Activated naive CD4-positive, alpha-beta T cell treated with anti-CD3 and anti-CD28 coated beads, Interleukin-2, amount 50 U/mL, for 72 hours (primary cell): Measurements from ENCODE around the gene CUTC. TPM values are rescaled to one million over a fixed set of nuclear protein-coding genes. Genes with fewer than 3 reads are reported as not detected.

Experiments
- ATAC-seq, 2 donors: fragments of 150-1000 bp; cut with Tn5 transposase; 2 replicates each; pipeline ENCODE4 v1.10.0; 2021; ENCODE audit warnings: mild to moderate bottlenecking in 2 of 2, moderate library complexity in 2 of 2
- DNase-seq, 2 donors: peaks; one replicate each; pipeline ENCODE4 v3.0.0; 2021 to 2022; ENCODE audit warnings: low spot score in 2 of 2
- H3K27ac Mint-ChIP-seq, 2 donors: one replicate each; pipeline ENCODE4 v1.8.0; 2022; ENCODE audit warnings: mild to moderate bottlenecking in 2 of 2, mixed read lengths in 2 of 2
- H3K36me3 Mint-ChIP-seq, 2 donors: one replicate each; pipeline ENCODE4 v1.8.0; 2022; ENCODE audit warnings: mixed read lengths in 2 of 2
- H3K9me3 Mint-ChIP-seq, 2 donors: one replicate each; pipeline ENCODE4 v1.8.0; 2022; ENCODE audit warnings: mixed read lengths in 2 of 2
- total RNA-seq, 2 donors: library from RNA; stranded (reverse); gene quantifications; one replicate each; pipeline ENCODE4 v1.2.3, GENCODE V29; 2022

CUTC gene, protein sequence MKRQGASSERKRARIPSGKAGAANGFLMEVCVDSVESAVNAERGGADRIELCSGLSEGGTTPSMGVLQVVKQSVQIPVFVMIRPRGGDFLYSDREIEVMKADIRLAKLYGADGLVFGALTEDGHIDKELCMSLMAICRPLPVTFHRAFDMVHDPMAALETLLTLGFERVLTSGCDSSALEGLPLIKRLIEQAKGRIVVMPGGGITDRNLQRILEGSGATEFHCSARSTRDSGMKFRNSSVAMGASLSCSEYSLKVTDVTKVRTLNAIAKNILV
- total RNA-seq = 10 to 100 TPM; 25.7 to 33.5 TPM

DNA sequence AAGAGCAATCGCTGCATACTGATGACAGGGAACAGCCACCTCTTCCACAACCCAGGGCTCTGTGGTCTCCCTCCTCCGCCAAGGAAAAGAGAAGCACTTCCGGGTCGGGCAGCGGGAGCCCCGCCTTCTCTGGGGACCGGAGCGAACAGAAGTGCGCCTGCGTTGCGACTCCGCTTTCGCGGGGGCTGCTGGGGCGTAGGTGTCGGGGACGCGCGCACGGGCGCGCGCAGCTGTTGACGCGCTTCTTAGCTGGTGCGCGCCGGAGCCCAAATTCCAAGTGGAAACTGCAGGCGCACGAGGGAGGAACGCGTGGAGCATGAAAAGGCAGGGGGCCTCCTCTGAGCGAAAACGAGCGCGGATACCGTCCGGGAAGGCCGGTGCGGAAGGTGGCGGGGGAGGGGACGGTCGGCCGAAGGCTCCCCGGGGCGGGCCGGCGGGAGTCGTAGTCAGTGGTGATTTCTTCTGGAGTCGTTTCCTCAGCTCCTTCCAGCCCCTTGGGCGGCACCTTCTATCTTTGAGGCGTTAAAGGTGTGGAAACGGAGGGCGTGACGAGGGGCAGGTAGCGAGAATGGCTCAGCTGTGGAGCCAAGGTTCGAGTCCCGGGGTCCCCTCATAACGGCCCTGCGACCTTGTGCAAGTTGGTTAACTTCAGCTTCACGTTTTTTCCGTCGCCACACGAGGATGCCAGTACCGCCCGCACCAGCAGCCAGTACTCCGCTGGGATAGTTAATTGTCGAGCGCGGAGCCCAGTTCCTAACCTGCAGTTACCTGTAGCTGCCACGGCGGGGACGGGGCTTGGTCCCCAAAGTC, at the start of gene CUTC, which contains the start of gene COX15:
TSS of gene CUTC (plus strand) at position 202 of the 810 bp plus-strand sequence. CDS start at position 317, 115 bp downstream.
TSS of gene COX15 (minus strand) at position 95 of the 810 bp plus-strand sequence. CDS start at position 17, 78 bp downstream.
- ATAC-seq = peak; percentile 95
- Mint-ChIP-seq H3K9me3 (no peaks in the 10 kb centered on the region), H3K27ac (peak within 1 kb of the TSS; percentile 92 to 100), H3K36me3 (peaks cover 24 to 30% of the 10 kb centered on the region in 2 donors)
- peak; percentile 93 to 97 for DNase-seq

DNA sequence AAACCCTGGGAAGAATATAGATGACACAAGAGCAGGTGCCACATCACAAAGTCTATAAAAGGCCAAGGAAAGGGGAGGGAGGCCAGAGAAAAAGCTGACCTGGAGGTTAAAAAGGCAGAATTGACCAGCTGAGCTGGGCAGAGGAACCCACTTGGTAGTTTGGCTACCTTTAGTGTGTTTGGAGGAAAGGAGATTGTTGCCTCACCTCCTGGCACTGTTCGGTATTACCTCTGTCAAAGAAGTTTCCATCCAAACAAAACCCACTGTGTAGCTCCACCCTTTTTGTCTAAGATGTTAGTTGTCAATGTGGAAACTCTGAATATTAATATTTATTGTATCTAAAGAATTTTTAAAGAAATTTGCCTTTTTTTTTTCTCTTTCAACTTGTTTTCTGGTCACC, 49.3 kb upstream of the CUTC start:
- H3K9me3 Mint-ChIP-seq = no peaks in the 10 kb centered on the region
- no peak overlapping the region for H3K27ac Mint-ChIP-seq
- ATAC-seq (peak in 1 of 2 donors; percentile 61), DNase-seq (no peak)
- H3K36me3 Mint-ChIP-seq = peaks cover 0 to 5% of the 10 kb centered on the region in 2 donors

DNA sequence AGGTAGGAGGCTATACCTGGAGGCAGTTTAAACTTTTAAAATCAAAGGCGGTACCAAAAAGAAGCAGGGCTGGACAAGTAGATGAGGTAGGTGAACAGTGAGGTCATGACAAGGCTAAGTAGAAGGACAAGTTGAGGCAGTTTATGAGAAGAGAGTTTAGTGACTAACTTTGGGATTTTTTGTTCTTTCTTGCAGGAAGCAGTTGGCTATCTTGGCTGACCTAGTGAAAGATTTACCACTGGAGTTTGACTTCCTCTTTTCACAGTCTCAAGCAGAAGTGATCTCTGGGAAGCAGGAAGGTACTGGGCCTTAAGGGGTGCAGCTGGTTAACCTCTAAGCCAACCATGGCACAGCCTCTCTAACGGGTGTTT, 46.5 kb upstream of the CUTC start:
- no peak for ATAC-seq
- H3K36me3 Mint-ChIP-seq = no peaks in the 10 kb centered on the region
- DNase-seq = no peak
- no peaks in the 10 kb centered on the region for H3K9me3 Mint-ChIP-seq
- no peak overlapping the region for H3K27ac Mint-ChIP-seq

DNA sequence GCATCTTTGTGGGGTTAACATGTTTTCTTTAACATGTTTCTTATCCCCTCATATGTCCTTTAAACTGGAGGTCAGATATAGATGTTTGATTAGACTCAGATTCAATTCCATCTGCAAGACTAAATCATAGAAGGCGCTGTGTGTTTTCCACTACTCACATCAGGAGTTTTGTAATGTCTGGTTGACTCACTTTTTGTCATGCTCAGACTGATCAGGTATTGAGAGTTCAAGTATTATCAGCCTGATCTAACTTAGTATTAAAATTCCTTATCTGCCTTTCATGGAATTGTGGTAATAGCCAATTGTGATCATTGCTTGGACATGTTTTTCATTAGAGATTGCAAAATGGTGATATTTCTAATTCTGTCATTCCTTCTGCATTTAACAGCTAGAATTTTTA, 42.6 kb upstream of the CUTC start:
- Mint-ChIP-seq H3K9me3 (no peaks in the 10 kb centered on the region), H3K27ac (no peak overlapping the region), H3K36me3 (peaks cover 0 to 5% of the 10 kb centered on the region in 2 donors)
- DNase-seq = no peak
- ATAC-seq = no peak

DNA sequence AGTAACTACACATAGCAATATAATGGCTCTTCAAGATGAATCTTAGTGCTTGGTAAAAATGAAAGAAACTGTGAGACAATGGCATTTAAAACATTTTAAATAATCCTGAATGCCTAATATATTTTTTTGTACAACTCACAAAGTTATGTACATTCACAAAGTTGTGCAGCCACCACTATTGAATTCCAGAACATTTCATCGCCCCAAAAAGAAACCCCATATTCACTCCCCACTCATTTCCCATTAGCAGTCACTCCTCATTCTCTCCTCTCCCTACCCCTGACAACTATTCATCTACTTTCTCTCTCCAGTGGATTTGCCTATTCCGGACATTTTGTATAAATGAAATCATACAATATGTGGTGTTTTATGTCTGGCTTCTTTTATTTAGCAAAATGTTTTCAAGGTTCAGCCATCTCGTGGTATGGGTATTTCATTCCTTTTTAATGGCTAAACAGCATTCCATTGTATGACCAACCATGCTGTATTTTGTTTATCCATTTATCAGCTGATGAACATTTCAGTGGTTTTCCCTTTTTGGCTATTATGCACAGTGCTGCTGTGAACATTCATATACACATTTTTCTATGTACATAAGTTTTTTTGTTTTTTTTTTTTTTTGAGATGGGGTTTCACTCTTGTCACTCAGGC, 38.0 kb upstream of the CUTC start:
- Mint-ChIP-seq H3K36me3 (peaks cover 0 to 5% of the 10 kb centered on the region in 2 donors), H3K9me3 (no peaks in the 10 kb centered on the region), H3K27ac (no peak overlapping the region)
- ATAC-seq = no peak
- DNase-seq = no peak

DNA sequence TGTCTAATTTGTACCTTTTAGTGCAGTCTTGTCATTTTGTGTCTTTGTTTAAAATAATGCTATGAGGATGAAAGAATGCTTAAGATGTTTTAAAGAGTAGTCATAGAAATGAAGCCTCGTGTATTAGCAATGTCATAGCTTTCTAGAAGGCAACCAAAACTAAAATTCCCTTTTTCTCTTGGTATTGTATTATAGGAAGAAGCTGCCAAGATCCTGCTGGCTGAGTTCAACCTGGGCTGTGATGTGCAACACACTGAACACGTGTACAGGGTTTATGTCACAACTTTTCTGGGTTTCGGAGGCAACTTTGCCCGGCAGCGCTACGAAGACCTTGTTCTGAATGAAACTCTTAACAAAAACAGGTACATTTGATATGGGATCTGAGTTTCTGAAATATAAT, 36.3 kb upstream of the CUTC start:
- Mint-ChIP-seq H3K36me3 (peaks cover 0 to 5% of the 10 kb centered on the region in 2 donors), H3K27ac (no peak overlapping the region), H3K9me3 (no peaks in the 10 kb centered on the region)
- ATAC-seq (no peak), DNase-seq (no peak)

DNA sequence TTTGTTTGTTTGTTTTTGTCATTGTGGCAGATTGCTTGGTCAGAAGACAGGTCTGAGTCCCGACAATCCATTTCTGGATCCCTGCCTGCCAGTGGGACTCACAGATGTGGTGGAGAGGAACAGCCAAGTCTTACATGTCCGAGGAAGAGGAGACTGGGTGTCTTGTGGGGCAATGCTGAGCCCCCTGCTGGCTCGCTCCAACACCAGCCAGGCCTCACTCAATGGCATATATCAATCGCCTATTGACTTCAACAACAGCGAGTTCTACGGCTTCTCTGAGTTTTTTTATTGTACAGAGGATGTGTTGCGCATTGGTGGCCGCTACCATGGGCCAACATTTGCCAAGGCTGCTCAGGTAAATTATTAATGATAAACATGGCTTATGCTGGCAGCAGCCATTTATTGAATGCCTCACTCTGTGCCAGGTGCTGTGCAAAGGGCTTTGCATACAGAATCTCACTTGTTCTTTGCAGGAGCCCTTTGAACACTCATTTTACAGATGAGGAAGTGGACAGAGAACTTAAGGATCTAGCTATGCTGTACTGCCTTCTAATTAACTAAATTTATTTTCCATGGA, 33.4 kb upstream of the CUTC start:
- Mint-ChIP-seq H3K36me3 (no peaks in the 10 kb centered on the region), H3K9me3 (no peaks in the 10 kb centered on the region), H3K27ac (no peak overlapping the region)
- no peak for DNase-seq
- ATAC-seq = no peak

DNA sequence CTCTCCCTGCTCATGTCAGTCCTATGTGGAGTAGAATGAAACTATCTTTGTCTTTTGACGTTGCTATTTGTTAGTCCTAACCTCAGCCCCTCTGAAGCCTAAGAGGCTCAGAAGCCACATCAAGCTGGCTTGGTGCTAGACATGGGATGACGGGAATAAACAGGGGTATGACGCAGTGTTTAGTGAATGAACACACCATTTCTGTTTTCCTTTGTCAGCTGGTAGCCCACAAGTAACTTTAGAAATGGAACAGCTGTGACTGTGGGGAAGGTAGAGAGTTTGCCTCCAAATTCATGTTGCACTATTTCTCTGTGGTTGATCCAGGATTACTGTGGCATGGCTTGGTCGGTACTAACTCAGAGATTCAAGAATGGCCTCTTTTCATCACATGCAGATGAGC, 31.4 kb upstream of the CUTC start:
- no peak overlapping the region for H3K27ac Mint-ChIP-seq
- DNase-seq (no peak), ATAC-seq (no peak)
- H3K9me3 Mint-ChIP-seq = no peaks in the 10 kb centered on the region
- H3K36me3 Mint-ChIP-seq = no peaks in the 10 kb centered on the region

DNA sequence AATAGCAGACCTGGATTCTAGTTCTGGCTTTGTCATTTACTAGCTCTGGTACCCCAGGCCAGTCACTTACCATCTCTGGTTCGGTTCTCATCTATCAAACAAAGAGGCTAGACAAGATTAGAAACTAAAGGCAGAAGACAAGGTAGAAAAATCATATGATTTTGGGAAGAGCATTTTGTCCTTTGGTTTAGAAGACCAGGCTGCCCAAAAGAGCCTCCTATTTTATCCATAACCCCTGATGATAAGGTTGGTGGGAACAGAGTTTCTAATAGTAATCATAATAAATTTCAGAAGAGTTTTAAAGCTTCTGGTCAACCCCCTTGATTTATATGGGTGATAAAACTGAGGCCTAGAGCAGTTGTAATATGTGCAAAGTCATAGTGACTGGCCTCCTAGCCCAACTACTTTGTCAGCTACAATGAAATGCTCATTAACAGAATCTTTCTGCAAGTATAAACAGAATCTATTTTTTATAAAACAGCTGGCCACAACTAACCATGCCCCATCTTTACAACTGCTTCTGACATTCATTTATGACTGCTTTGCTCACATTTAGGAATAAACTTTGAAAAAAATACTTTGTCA, 23.5 kb upstream of the CUTC start:
- ATAC-seq = no peak
- Mint-ChIP-seq H3K27ac (no peak overlapping the region), H3K36me3 (peaks cover 0 to 12% of the 10 kb centered on the region in 2 donors), H3K9me3 (no peaks in the 10 kb centered on the region)
- DNase-seq = no peak

DNA sequence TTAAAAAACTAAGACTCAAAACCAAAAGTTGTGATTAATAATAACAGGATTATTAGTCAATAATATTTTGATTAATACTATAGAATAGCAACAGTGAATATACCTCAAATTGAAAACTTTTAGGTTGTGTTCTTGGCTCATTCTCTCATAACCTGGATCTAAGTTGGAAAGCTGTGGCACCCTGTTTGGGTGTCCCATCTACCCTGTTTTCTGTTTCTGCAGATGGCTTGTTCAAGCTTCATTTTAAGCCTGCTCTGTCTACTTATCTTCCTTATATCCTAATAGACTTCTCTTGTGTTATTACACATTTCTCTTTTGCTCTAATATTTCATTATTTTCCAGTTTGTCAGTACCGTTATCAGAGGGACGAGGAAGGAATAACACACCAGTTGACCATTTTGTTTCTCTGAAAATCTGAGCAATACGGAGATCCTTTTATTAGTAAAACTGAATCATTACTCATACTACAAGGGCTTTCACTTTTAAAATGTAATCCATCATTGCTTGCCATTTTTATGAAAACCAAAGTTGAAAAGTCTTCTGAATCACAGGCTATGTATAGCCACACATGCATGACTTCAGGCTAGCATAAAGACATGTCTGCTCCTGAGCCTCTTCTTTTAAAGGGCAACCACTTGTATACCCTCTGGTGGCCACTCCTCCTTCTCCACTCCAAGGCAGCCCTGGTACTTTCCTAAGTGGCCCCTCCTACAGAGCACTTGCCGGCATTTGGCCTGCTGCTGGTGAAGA, 22.4 kb upstream of the CUTC start:
- peak; percentile 93 to 95 for ATAC-seq
- H3K9me3 Mint-ChIP-seq = no peaks in the 10 kb centered on the region
- peak in 1 of 2 donors; percentile 11 for DNase-seq

DNA sequence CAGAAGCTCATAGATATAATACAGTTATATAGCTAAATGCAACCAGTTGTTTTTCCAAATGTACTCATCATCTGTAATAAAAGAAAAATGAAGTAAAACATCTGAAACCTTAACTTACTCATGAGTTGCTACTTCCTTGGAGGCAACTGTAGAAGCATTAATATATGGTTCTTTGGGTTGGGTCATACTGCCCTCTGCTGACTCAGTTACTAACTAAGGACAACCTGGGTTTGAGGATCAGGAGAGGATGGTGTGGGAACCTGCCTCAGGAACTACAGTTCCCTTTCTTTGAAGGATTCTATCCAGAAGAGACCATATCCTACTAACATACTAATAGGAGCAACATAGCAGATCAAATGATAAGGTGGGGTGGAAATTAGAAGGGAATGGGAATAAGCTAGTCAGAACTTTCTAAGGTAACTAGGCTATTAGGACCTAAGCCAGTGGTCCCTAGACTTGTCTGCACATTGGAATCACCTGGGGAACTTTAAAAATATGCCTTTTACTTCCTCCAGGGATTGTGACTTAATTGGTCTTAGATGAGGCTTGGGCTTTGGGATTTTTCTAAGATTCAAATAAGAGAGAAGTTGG, 20.8 kb upstream of the CUTC start:
- Mint-ChIP-seq H3K27ac (no peak overlapping the region), H3K36me3 (peaks cover 0 to 12% of the 10 kb centered on the region in 2 donors), H3K9me3 (no peaks in the 10 kb centered on the region)
- peak in 1 of 2 donors; percentile 22 for DNase-seq
- ATAC-seq = peak; percentile 58

More for the DNA sequence above, 22.4 kb upstream of the CUTC start:
- Mint-ChIP-seq H3K27ac (peak overlapping the region; percentile 58 to 89), H3K36me3 (peaks cover 0 to 12% of the 10 kb centered on the region in 2 donors)

DNA sequence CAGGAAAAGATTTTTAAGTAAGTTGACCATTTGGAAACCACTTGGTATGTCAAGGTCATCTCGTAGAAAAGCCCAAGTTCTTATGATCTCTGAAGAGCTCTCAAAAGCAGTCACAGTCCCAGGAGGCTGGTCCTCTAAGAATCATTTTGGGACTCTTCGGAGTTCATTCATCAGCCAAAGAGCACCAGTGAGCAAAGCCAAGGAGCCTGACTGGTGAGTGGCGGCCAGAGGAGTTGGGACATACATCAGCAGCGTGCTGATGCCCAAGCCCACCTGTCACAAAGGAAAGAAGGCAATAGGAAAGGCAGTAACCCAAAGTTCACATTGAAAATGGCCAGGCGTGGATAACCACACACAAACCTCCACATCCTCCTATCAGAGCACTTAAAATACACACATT, 17.6 kb upstream of the CUTC start:
- Mint-ChIP-seq H3K36me3 (peaks cover 5% of the 10 kb centered on the region in 2 donors), H3K27ac (no peak overlapping the region), H3K9me3 (no peaks in the 10 kb centered on the region)
- ATAC-seq (no peak), DNase-seq (no peak)

DNA sequence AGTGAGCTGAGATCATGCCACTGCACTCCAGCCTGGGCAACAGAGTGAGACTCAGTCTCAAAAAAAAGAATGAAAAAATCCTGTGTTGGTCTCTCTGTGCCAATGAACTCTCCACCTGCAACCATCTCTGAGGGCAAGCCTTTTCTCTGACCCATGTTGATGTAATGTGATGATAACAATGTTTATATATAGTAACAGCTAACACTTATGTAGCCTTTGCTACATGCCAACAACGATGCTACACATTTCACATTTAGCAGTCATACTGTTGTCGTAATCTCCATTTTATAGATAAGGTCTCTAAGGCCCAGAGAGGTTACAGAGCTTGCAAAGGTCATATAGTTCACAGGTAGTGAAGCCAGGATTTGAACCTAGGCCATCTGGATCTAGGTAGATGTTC, 11.6 kb upstream of the CUTC start:
- H3K27ac Mint-ChIP-seq = peak overlapping the region in 1 of 2 donors; percentile 40
- H3K36me3 Mint-ChIP-seq = peaks cover 5 to 12% of the 10 kb centered on the region in 2 donors
- no peaks in the 10 kb centered on the region for H3K9me3 Mint-ChIP-seq
- ATAC-seq (no peak), DNase-seq (no peak)

DNA sequence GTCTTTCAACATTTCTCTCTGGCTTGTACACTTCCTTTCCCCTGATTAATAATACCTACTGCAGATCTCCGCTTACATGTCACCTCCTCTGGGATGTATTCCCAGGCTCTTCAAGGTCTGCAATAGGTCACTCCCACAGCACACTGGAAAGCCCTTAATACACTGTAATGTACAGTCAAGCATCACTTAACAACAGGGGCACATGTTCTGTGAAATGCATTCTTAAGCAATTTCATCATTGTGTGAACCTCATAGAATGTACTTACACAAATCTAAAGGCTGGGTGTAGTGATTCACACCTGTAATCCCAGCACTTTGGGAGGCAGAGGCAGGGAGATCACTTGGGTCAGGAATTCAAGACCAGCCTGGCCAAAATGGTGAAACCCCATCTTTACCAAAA, 2.0 kb upstream of the CUTC start:
- DNase-seq = no peak
- Mint-ChIP-seq H3K9me3 (no peaks in the 10 kb centered on the region), H3K36me3 (peaks cover 14 to 31% of the 10 kb centered on the region in 2 donors), H3K27ac (peak overlapping the region in 1 of 2 donors; percentile 13)
- no peak for ATAC-seq

DNA sequence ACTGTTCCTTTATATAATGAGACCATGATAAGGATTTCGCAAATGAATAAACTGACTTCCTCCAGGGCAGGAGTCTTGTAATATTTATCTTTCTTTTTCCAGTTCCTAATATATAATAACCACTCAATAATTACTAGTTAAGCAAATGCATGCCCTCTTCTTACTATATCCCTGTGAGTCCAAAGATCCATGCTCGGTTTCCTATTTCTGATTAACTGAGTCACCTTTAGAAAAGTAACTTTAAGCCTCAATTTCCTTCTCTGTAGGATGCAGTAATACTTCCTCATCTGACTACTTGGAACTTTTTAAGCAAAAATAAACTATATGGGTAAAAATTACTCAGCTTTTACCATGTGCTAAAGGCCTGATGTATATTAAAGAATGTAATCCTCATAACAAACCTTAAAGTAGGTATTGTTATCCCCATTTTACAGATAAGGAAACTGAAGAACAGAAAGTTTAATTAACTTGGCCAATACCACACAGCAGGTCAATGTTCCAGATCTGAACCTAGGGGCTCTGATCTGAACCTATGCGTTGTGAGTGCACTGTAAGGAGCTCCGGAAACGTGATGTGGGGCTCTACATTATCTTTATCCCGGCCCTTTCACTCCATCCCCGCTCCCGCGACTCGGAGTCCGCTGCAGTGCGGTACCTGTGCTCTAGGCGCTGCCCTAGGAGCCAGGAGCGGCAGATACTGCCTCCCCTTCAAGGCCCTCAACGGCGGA, 565 bp upstream of the CUTC start:
- DNase-seq (no peak), ATAC-seq (no peak)
- H3K36me3 Mint-ChIP-seq = peaks cover 23 to 24% of the 10 kb centered on the region in 2 donors

More for the DNA sequence above, 565 bp upstream of the CUTC start:
- Mint-ChIP-seq H3K27ac (peak overlapping the region; percentile 92 to 100), H3K9me3 (no peaks in the 10 kb centered on the region)
